Smooth muscle cell (in vitro differentiated cells): ENCODE results near the gene GSTO1. TPM values are rescaled to one million over a fixed set of nuclear protein-coding genes. Genes with fewer than 3 reads are reported as not detected.
A peak's percentile ranks its signal among the peaks of the same experiment; 100 is the strongest.

Source experiments
- DNase-seq: peaks from one replicate; lab custom pipeline; 2025; ENCODE audit not compliant: unreplicated experiment; lab: John Stamatoyannopoulos, UW
- H2AFZ ChIP-seq: fragments of 200-600 bp; sonication (generic); 2 replicates; pipeline ENCODE4 v1.6.0; 2016; ENCODE audit warnings: antibody characterized with exemption, low read depth, mild to moderate bottlenecking
- H3F3A ChIP-seq: fragments of 200-600 bp; sonication (generic); 2 replicates; pipeline ENCODE4 v1.6.0; 2017; ENCODE audit warnings: antibody characterized with exemption, low read depth
- H3K27ac ChIP-seq: fragments of 200-600 bp; sonication (generic); 2 replicates; pipeline ENCODE4 v1.5.1; 2016; ENCODE audit warnings: low read depth, mild to moderate bottlenecking
- H3K27me3 ChIP-seq: fragments of 200-600 bp; sonication (generic); 2 replicates; pipeline ENCODE4 v1.6.1; 2016; ENCODE audit warnings: low read depth, mild to moderate bottlenecking
- H3K36me3 ChIP-seq: fragments of 200-600 bp; sonication (generic); 2 replicates; pipeline ENCODE4 v1.5.1; 2016; ENCODE audit warnings: low read depth
- H3K4me1 ChIP-seq: fragments of 200-600 bp; sonication (generic); 2 replicates; pipeline ENCODE4 v1.5.1; 2016; ENCODE audit warnings: low read depth
- H3K4me2 ChIP-seq: fragments of 200-600 bp; sonication (generic); 2 replicates; pipeline ENCODE4 v1.6.0; 2016; ENCODE audit warnings: mild to moderate bottlenecking
- H3K4me3 ChIP-seq: fragments of 200-600 bp; sonication (generic); 2 replicates; pipeline ENCODE4 v1.5.1; 2016; ENCODE audit warnings: mild to moderate bottlenecking
- H3K79me2 ChIP-seq: fragments of 200-600 bp; sonication (generic); 2 replicates; pipeline ENCODE4 v1.6.0; 2016; ENCODE audit warnings: low read depth, mild to moderate bottlenecking
- H3K9ac ChIP-seq: fragments of 200-600 bp; sonication (generic); 2 replicates; pipeline ENCODE4 v1.6.0; 2016; ENCODE audit warnings: low read depth
- H3K9me3 ChIP-seq: fragments of 200-600 bp; sonication (generic); replicated peaks from 2 replicates; pipeline ENCODE4 v1.5.1; 2016; ENCODE audit warnings: low read depth
- H4K20me1 ChIP-seq: fragments of 200-600 bp; sonication (generic); 2 replicates; pipeline ENCODE4 v1.6.0; 2016; ENCODE audit warnings: low read depth
- CTCF ChIP-seq: fragments of 200-600 bp; sonication (generic); IDR thresholded peaks from 2 replicates; pipeline ENCODE4 v1.5.1; 2017; ENCODE audit warnings: borderline replicate concordance, mild to moderate bottlenecking, antibody characterized with exemption; ENCODE audit not compliant: insufficient read depth, poor library complexity, severe bottlenecking
- WGBS: methylation state at CpG from one replicate; pipeline ENCODE4 v1.1.7; 2016; ENCODE audit warnings: low lambda C conversion rate; 5-methylcytosine and 5-hydroxymethylcytosine counted together
- polyA plus RNA-seq: library from polyadenylated mRNA; unstranded; fragments of >200 nt; fragmentation: Nextera tagmentation; extraction: Ambion mirVana; gene quantifications from 2 replicates; pipeline ENCODE4 v1.2.1, GENCODE V29; 2016
- total RNA-seq: library from RNA; depleted of rRNA; stranded (reverse); fragments of >200 nt; gene quantifications from 2 replicates; pipeline ENCODE4 v1.2.3, GENCODE V29; 2014

Gene GSTO1
- total and polyA plus RNA-seq, 2 experiments from 2014 or later, result 293 to 440 TPM

DNA sequence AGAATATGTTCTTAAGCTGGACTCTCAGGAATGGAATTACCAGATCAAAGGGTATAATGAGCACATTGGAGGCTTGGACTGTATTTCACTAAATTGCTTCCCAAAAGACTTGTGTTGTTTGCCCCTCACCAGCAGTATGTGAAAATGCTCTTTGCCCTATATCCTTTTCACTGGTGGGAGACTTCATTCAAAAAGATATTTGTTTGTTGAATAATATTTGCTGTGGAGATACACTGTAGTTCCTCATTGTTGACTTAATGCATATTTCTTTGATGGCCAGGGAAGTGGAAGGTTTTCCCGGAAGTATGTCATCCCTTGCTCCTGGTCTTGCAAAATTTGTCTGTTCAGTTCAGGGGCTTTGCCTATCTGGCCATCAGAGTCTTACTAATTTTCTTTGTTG, 33.7 kb downstream of the GSTO1 start:
- no peaks in the 10 kb centered on the region for H3K79me2 ChIP-seq
- no peak for DNase-seq
- H4K20me1 ChIP-seq, result no peaks in the 10 kb centered on the region
- H3F3A ChIP-seq, result peaks cover 3% of the 10 kb centered on the region
- no peaks in the 10 kb centered on the region for H3K9me3 ChIP-seq
- no peaks in the 10 kb centered on the region for H3K27me3 ChIP-seq
- no peak overlapping the region for H3K27ac ChIP-seq
- H3K36me3 ChIP-seq, result no peaks in the 10 kb centered on the region
- whole genome bisulfite sequencing, result 74% methylated on average over 1 of the region's 1 CpG
- no peak overlapping the region for H3K4me3 ChIP-seq
- H3K4me2 ChIP-seq, result no peak overlapping the region
- H3K4me1 ChIP-seq, result peaks cover 4% of the 10 kb centered on the region
- H3K9ac ChIP-seq, result no peak overlapping the region
- TF ChIP-seq CTCF, result no peak
- H2AFZ ChIP-seq, result no peak overlapping the region

DNA sequence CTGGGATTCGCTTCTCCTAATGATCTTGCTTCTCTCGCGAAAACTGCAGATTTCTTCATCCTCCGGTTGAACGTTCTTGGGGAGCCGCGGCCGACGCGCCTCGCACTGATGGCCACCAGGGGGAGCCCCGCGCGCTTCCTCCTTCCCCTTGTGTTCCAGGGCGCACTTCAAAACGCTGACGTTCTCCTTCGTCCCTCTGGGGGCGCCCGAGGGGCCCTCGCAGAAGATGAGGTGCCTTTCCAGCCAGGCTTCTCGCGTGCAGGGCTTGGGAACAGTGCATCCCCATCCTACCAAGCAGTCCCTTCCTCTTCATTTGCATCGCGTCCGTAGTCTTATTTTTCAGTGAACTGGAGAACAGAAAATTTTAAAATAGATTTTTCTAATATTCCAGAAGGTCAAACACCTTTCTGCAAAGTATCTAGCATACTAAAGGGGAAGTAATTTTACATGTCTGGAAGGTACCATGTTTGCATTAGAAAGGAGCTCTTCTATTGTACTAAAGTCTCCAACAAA, 36.8 kb downstream of the GSTO1 start:
- Histone ChIP-seq H3K27me3 (no peaks in the 10 kb centered on the region), H4K20me1 (no peaks in the 10 kb centered on the region), H3K9me3 (no peaks in the 10 kb centered on the region), H2AFZ (peak overlapping the region; percentile 59), H3K9ac (no peak overlapping the region), H3K4me3 (no peak overlapping the region), H3K4me1 (peaks cover 4% of the 10 kb centered on the region), H3K79me2 (no peaks in the 10 kb centered on the region), H3F3A (peaks cover 3% of the 10 kb centered on the region), H3K36me3 (no peaks in the 10 kb centered on the region), H3K4me2 (peak overlapping the region; percentile 56), H3K27ac (no peak overlapping the region)
- WGBS, result 2% methylated on average over 26 of the region's 26 CpGs
- DNase-seq, result peak; percentile 65
- peak; percentile 99 for TF ChIP-seq CTCF

GRCh38 chr10:104293011-104293410, 38.3 kb downstream of the GSTO1 start:
- 65% methylated on average over 2 of the region's 2 CpGs for WGBS
- Histone ChIP-seq H3K27ac (peak overlapping the region; percentile 18), H3K79me2 (no peaks in the 10 kb centered on the region), H3K4me2 (no peak overlapping the region), H3K4me3 (no peak overlapping the region), H3K36me3 (no peaks in the 10 kb centered on the region), H2AFZ (no peak overlapping the region), H3K4me1 (peaks cover 4% of the 10 kb centered on the region), H3K9me3 (no peaks in the 10 kb centered on the region), H3F3A (peaks cover 5% of the 10 kb centered on the region), H3K27me3 (no peaks in the 10 kb centered on the region), H4K20me1 (no peaks in the 10 kb centered on the region), H3K9ac (no peak overlapping the region)
- TF ChIP-seq CTCF, result no peak
- no peak for DNase-seq

GRCh38 chr10:104293781-104294321, 39.2 kb downstream of the GSTO1 start:
- H3K4me1 ChIP-seq, result peaks cover 4% of the 10 kb centered on the region
- H3K9me3 ChIP-seq, result no peaks in the 10 kb centered on the region
- H3K36me3 ChIP-seq, result no peaks in the 10 kb centered on the region
- no peak overlapping the region for H3K27ac ChIP-seq
- no peak overlapping the region for H3K9ac ChIP-seq
- WGBS, result 97% methylated on average over 5 of the region's 5 CpGs
- no peak for DNase-seq
- TF ChIP-seq CTCF, result no peak
- no peak overlapping the region for H3K4me2 ChIP-seq
- H4K20me1 ChIP-seq, result no peaks in the 10 kb centered on the region
- peaks cover 10% of the 10 kb centered on the region for H3F3A ChIP-seq
- no peaks in the 10 kb centered on the region for H3K79me2 ChIP-seq
- H3K4me3 ChIP-seq, result no peak overlapping the region
- H3K27me3 ChIP-seq, result no peaks in the 10 kb centered on the region
- H2AFZ ChIP-seq, result no peak overlapping the region
